Measurements from ENCODE around the gene TTC23.

Gene TTC23

DNA sequence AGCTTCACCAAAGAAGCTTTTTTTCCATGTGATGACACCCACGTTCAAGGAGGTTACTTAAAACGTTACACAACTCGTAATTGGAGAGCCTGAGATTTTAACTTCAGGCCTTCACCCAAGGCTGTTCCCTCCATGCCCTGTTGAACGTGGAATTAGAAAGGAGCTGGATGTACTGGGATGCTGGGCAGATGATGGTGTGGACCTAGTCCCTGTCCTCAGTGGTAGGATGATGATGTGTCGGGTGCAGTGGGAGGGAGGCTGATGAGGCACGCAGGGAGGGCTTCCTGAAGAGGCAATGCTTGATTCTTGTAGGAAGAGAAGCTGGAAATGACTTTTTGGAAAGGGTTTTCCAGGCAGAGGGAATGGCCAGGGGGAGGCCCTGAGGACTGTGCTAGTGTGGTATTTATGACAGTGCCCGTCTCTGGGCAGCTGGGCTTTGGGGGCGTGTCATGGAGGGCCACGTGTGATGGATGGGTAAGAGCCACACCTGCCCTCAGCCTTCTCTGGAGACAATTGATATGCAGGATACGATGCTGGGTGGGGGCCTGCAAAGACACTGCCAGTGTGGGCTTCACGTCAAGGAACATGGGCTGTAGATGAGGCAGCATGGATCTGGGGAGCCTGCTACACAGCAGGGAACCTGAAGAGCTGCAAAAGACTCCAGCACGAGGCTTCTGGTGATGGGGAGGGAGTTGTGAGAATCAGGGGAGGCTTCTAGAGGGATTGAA lies 129.2 kb downstream of the TTC23 start:
- no peak for TF ChIP-seq TAF1 (IDR thresholded peaks at IDR 0.05; ENCODE audit: borderline replicate concordance, insufficient read depth, low read length)
- TF ChIP-seq, protein P1, sequence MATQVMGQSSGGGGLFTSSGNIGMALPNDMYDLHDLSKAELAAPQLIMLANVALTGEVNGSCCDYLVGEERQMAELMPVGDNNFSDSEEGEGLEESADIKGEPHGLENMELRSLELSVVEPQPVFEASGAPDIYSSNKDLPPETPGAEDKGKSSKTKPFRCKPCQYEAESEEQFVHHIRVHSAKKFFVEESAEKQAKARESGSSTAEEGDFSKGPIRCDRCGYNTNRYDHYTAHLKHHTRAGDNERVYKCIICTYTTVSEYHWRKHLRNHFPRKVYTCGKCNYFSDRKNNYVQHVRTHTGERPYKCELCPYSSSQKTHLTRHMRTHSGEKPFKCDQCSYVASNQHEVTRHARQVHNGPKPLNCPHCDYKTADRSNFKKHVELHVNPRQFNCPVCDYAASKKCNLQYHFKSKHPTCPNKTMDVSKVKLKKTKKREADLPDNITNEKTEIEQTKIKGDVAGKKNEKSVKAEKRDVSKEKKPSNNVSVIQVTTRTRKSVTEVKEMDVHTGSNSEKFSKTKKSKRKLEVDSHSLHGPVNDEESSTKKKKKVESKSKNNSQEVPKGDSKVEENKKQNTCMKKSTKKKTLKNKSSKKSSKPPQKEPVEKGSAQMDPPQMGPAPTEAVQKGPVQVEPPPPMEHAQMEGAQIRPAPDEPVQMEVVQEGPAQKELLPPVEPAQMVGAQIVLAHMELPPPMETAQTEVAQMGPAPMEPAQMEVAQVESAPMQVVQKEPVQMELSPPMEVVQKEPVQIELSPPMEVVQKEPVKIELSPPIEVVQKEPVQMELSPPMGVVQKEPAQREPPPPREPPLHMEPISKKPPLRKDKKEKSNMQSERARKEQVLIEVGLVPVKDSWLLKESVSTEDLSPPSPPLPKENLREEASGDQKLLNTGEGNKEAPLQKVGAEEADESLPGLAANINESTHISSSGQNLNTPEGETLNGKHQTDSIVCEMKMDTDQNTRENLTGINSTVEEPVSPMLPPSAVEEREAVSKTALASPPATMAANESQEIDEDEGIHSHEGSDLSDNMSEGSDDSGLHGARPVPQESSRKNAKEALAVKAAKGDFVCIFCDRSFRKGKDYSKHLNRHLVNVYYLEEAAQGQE (IDR thresholded peaks at IDR 0.05; ENCODE audit: insufficient read depth in 1 of 2, low read depth in 2 of 2, low read length in 2 of 2) = no peak
- TF ChIP-seq POLR2AphosphoS5 (IDR thresholded peaks at IDR 0.05; ENCODE audit: low read depth, low read length) = no peak
- no peak for TF ChIP-seq SIN3A (IDR thresholded peaks at IDR 0.05; ENCODE audit: borderline replicate concordance, insufficient read depth, low read length)
- no peak for TF ChIP-seq FOXP2 (optimal IDR thresholded peaks at IDR 0.05; ENCODE audit: borderline replicate concordance, extremely low read depth, extremely low read length, insufficient read depth)

DNA sequence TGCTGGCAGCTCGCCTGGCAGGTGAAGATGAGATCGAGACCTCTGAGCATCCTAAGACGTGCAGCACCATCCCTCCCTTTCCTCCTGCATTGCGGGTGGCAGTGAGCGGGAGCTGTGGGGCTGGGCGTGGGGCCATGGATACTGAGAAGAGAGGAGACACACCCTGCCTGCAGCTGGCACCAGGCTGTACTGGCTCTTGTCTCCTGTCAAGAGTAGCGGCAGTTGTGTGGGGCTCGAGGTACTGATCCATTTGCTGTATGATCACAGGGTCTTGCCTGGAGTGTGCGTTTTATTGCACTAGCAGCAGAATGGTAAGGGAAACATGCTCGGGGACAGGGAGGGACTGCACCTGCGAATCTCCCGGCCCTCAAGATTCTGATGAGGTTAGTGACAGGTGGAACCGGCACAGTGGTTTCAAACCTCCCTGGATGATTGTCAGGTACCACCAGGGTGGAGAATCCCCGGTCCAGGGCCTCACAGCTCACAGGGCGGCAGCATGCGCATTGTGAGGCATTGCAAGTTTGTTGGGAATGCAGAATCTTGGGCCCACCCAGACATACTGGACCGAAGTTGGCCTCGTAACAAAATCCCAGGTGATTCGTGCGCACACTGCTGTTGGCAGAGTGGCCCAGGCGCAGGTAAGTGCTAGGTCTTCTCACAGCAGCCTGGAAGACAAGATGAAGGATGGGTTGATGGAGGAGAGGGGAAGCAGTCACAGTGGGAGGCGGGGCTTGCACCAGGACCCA lies 130.4 kb downstream of the TTC23 start:
- TF ChIP-seq POLR2AphosphoS5 (IDR thresholded peaks at IDR 0.05; ENCODE audit: low read depth, low read length) (no peak), FOXP2 (optimal IDR thresholded peaks at IDR 0.05; ENCODE audit: borderline replicate concordance, extremely low read depth, extremely low read length, insufficient read depth) (no peak), SIN3A (IDR thresholded peaks at IDR 0.05; ENCODE audit: borderline replicate concordance, insufficient read depth, low read length) (no peak), TAF1 (IDR thresholded peaks at IDR 0.05; ENCODE audit: borderline replicate concordance, insufficient read depth, low read length) (no peak)
- TF ChIP-seq, protein P1 (IDR thresholded peaks at IDR 0.05; ENCODE audit: insufficient read depth in 1 of 2, low read depth in 2 of 2, low read length in 2 of 2) = no peak

DNA sequence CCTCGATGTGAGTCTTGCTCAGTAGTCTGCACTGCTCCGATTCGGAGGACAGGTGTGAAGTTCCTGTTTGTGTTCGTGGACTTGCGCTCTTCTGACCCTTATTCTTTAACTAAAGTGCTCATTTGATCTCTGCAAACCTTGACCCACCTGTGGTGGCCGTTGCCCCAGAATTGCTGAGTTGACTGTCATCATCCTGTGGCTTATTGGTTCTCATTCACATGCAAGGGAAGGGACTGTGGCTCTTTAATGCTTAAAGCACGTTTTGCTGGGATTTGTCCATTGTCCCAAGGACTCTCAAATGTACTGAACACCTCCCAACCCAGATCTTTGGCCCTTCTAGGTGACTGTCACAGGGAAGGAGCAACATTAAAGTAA lies 131.1 kb downstream of the TTC23 start:
- no peak for TF ChIP-seq FOXP2 (optimal IDR thresholded peaks at IDR 0.05; ENCODE audit: borderline replicate concordance, extremely low read depth, extremely low read length, insufficient read depth)
- TF ChIP-seq TAF1 (IDR thresholded peaks at IDR 0.05; ENCODE audit: borderline replicate concordance, insufficient read depth, low read length) = no peak

DNA sequence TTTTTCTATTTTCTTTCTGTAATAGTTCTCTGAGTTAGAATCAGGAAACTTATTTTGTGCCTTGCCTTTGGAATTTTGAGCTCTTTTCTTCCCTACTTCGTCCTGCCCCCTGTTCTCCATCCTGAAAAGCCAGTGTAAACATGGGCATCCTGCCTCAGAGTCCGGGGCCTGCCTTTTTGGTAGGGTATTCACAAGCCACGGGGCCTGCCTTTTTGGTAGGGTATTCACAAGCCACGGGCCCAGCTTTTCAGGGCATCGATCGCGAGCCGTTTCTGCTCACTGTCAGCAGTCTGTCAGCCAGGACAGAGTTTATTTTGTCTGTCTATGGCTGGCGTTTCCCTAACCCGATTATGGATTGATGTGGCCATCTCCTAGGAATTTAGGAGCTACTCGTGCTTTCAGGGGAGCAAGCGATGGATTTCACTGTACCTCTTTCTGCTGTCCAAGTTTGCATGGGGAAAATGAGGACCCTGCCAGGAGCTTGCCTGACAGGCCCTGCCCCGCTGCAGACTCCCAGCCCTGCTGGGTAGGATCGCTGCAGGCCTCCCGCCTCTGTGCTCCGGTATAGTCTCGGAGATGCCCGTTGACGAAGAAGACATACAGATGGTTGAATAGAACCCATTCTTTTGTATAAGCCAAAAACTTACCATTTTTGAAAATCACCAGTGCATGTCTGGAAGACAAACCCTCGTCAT lies 131.7 kb downstream of the TTC23 start:
- TF ChIP-seq, protein P1 (IDR thresholded peaks at IDR 0.05; ENCODE audit: insufficient read depth in 1 of 2, low read depth in 2 of 2, low read length in 2 of 2) = no peak
- no peak for TF ChIP-seq TAF1 (IDR thresholded peaks at IDR 0.05; ENCODE audit: borderline replicate concordance, insufficient read depth, low read length)
- TF ChIP-seq POLR2AphosphoS5 (IDR thresholded peaks at IDR 0.05; ENCODE audit: low read depth, low read length) = no peak
- no peak for TF ChIP-seq FOXP2 (optimal IDR thresholded peaks at IDR 0.05; ENCODE audit: borderline replicate concordance, extremely low read depth, extremely low read length, insufficient read depth)
- no peak for TF ChIP-seq SIN3A (IDR thresholded peaks at IDR 0.05; ENCODE audit: borderline replicate concordance, insufficient read depth, low read length)

DNA sequence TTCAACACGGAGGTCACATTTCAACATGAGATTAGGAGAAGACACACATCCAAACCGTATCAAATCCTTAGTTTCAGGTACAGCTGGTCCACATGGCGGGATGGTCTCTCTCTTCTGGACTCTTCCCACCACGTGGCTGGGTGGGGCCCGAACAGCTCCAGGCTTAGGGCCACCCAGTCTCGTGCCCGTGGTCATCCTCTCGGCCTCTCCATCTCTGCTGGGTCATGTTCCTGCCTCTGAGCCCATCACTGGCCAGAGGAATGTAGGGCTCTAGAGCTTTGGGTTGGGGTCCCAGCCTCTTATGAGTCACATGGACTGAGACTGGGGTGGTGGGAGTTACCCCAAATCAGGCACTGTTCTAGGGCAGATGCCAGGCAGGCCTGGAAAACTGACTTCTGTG lies 132.3 kb downstream of the TTC23 start:
- TF ChIP-seq TAF1 (IDR thresholded peaks at IDR 0.05; ENCODE audit: borderline replicate concordance, insufficient read depth, low read length) = no peak
- TF ChIP-seq, protein P1 (IDR thresholded peaks at IDR 0.05; ENCODE audit: insufficient read depth in 1 of 2, low read depth in 2 of 2, low read length in 2 of 2) = no peak
- TF ChIP-seq POLR2AphosphoS5 (IDR thresholded peaks at IDR 0.05; ENCODE audit: low read depth, low read length) = no peak
- no peak for TF ChIP-seq FOXP2 (optimal IDR thresholded peaks at IDR 0.05; ENCODE audit: borderline replicate concordance, extremely low read depth, extremely low read length, insufficient read depth)
- no peak for TF ChIP-seq SIN3A (IDR thresholded peaks at IDR 0.05; ENCODE audit: borderline replicate concordance, insufficient read depth, low read length)

All from PFSK-1 (cell line).